Endothelial cell of umbilical vein (primary cell): ENCODE data around the gene PIP5K1C. TPM values are rescaled to one million over a fixed set of nuclear protein-coding genes. Genes with fewer than 3 reads are reported as not detected.

Experiments used
- BruUV-seq: library from RNA; stranded (reverse); fragments of 400-500 nt; replicated peaks from 2 replicates; lab custom pipeline; 2021; lab: Mats Ljungman, UMichigan
- CTCF ChIA-PET: fragments of 300-600, 350-600 bp; sonication (Branson Sonifier 250); formaldehyde crosslinking; loops from one replicate; lab custom pipeline; 2021; ENCODE audit warnings: antibody characterized with exemption, inconsistent platforms; lab: Charles Lee
- POLR2A ChIA-PET: fragments of 300-600, 350-600 bp; sonication (Branson Sonifier 250); formaldehyde crosslinking; loops from one replicate; lab custom pipeline; 2021; ENCODE audit warnings: antibody characterized with exemption, inconsistent platforms; lab: Charles Lee
- DNase-seq: peaks from one replicate; pipeline ENCODE4 v3.0.0-alpha.2; 2011; ENCODE audit warnings: low read depth, low spot score
- FAIRE-seq: peaks from 2 replicates; lab custom pipeline; 2011; peaks lifted over from hg19 to GRCh38; lab: Jason Lieb, UNC
- H2AFZ ChIP-seq: 2 replicates; pipeline ENCODE4 v1.6.0; 2012; ENCODE audit warnings: low read depth, low read length, control low read depth, inconsistent platforms
- H3K27ac ChIP-seq: 2 replicates; pipeline ENCODE4 v1.5.1; 2011; ENCODE audit warnings: low read depth, mild to moderate bottlenecking, control low read depth, low read length, moderate library complexity; ENCODE audit not compliant: insufficient read depth
- H3K27me3 ChIP-seq, 2 experiments: 2 replicates each; pipeline versions ENCODE4 v1.6.0 to v1.6.1; 2011; ENCODE audit warnings: low read length in 2 of 2, mixed read lengths in 1 of 2; ENCODE audit not compliant: control insufficient read depth in 2 of 2, insufficient read depth in 2 of 2
- H3K36me3 ChIP-seq, 2 experiments: 2 replicates in 1 of 2; 3 replicates in 1 of 2; pipeline ENCODE4 v1.5.1; 2011; ENCODE audit warnings: low read length in 2 of 2, mild to moderate bottlenecking in 1 of 2, moderate library complexity in 1 of 2; ENCODE audit not compliant: control insufficient read depth in 2 of 2, insufficient read depth in 2 of 2; ENCODE audit errors: extremely low read depth in 1 of 2
- H3K4me1 ChIP-seq: 3 replicates; pipeline ENCODE4 v1.5.1; 2011; ENCODE audit warnings: mild to moderate bottlenecking, low read length; ENCODE audit not compliant: control insufficient read depth, insufficient read depth; ENCODE audit errors: extremely low read depth
- H3K4me2 ChIP-seq: 2 replicates; pipeline ENCODE4 v1.6.1; 2011; ENCODE audit warnings: low read length, control low read depth, mixed read lengths; ENCODE audit not compliant: insufficient read depth
- H3K4me3 ChIP-seq, 3 experiments: fragments of 200-600 bp in 1 of 3; sonication (generic), shearing (Covaris generic) in 1 of 3; replicated peaks in 1 of 3; 2 replicates each; pipeline ENCODE4 v1.5.1; 2011 to 2016; ENCODE audit warnings: control low read depth in 3 of 3, low read length in 3 of 3, mild to moderate bottlenecking in 2 of 3, inconsistent platforms in 1 of 3, low read depth in 1 of 3, moderate library complexity in 1 of 3; ENCODE audit not compliant: insufficient read depth in 1 of 3
- H3K79me2 ChIP-seq: 2 replicates; pipeline ENCODE4 v1.6.0; 2012; ENCODE audit warnings: low read length, inconsistent platforms; ENCODE audit not compliant: control insufficient read depth, insufficient read depth
- H3K9ac ChIP-seq: replicated peaks from 2 replicates; pipeline ENCODE3; 2011; ENCODE audit warnings: low read length, control low read depth; ENCODE audit not compliant: insufficient read depth; ENCODE audit errors: extremely low read depth
- H3K9me1 ChIP-seq: replicated peaks from 3 replicates; pipeline ENCODE4 v1.6.0; 2011; ENCODE audit warnings: mild to moderate bottlenecking, low read length; ENCODE audit not compliant: control insufficient read depth, insufficient read depth; ENCODE audit errors: extremely low read depth
- H3K9me3 ChIP-seq: replicated peaks from 2 replicates; pipeline ENCODE4 v1.5.1; 2012; ENCODE audit warnings: low read length, inconsistent platforms; ENCODE audit not compliant: control insufficient read depth, insufficient read depth
- H4K20me1 ChIP-seq: replicated peaks from 2 replicates; pipeline ENCODE3; 2011; ENCODE audit warnings: mild to moderate bottlenecking, low read length; ENCODE audit not compliant: control insufficient read depth, insufficient read depth; ENCODE audit errors: extremely low read depth
- EZH2 ChIP-seq: IDR thresholded peaks from 2 replicates; pipeline ENCODE4 v1.6.1; 2012; ENCODE audit warnings: borderline replicate concordance, low read depth, mild to moderate bottlenecking, moderate library complexity, low read length, inconsistent platforms; ENCODE audit not compliant: severe bottlenecking
- FOS ChIP-seq: IDR thresholded peaks from 2 replicates; pipeline ENCODE4 v1.6.1; 2011; ENCODE audit warnings: mild to moderate bottlenecking, low read length, moderate library complexity, borderline replicate concordance; ENCODE audit not compliant: insufficient read depth
- GATA2 ChIP-seq: IDR thresholded peaks from 2 replicates; pipeline ENCODE4 v1.7.0; 2011; ENCODE audit warnings: low read depth, mild to moderate bottlenecking, moderate library complexity, mixed read lengths, low read length; ENCODE audit not compliant: insufficient read length, insufficient read depth
- JUN ChIP-seq: IDR thresholded peaks from 2 replicates; pipeline ENCODE4 v1.6.1; 2011; ENCODE audit warnings: borderline replicate concordance, low read depth; ENCODE audit not compliant: insufficient read length, insufficient read depth
- MYC ChIP-seq: IDR thresholded peaks from one replicate; pipeline ENCODE4 v1.6.1; 2011; ENCODE audit warnings: mild to moderate bottlenecking, low read depth, low read length
- POLR2A ChIP-seq: IDR thresholded peaks from 2 replicates; pipeline ENCODE4 v1.6.1; 2012; ENCODE audit warnings: low read depth, mild to moderate bottlenecking, control low read depth, low read length
- POLR2AphosphoS5 ChIP-seq: IDR thresholded peaks from 2 replicates; pipeline ENCODE4 v1.6.1; 2012; ENCODE audit warnings: low read depth, mild to moderate bottlenecking, control low read depth, low read length, moderate library complexity; ENCODE audit not compliant: insufficient read depth
- dilution Hi-C: fragments of 300-500 bp; cut with MboI; formaldehyde crosslinking; loops from one replicate; pipeline ENCODE4 v1.15.0; 2019; ENCODE audit warnings: low sequenced_read_pairs; ENCODE audit not compliant: extremely low pct_ligation_motif_present
- intact Hi-C: fragments of 100-400 bp; cut with micrococcal nuclease; formaldehyde crosslinking; loops from one replicate; pipeline ENCODE4 v1.10.0; 2022
- polyA plus RNA-seq, 4 experiments: library from polyadenylated mRNA; depleted of rRNA in 3 of 4; stranded (reverse) in 3 of 4; unstranded in 1 of 4; fragments of >200 nt; gene quantifications; 2 replicates each; pipeline versions ENCODE4 v1.2.1 to v1.2.3, GENCODE V29; 2011 to 2012; ENCODE audit warnings: missing spikeins in 1 of 4
- total RNA-seq: library from RNA; stranded (reverse); gene quantifications from 2 replicates; pipeline ENCODE4 v1.2.3, GENCODE V29; 2021
- TF ChIP-seq, protein P1 (sequence below), 2 donors: IDR thresholded peaks; 1 replicate in 1 of 2; 2 replicates in 1 of 2; pipeline ENCODE4 v1.5.1; 2011; ENCODE audit warnings: low read length in 2 of 2, mild to moderate bottlenecking in 2 of 2, moderate library complexity in 2 of 2, control low read depth in 1 of 2, inconsistent platforms in 1 of 2, low read depth in 1 of 2; ENCODE audit not compliant: insufficient read depth in 1 of 2; ENCODE audit errors: extremely low read depth in 1 of 2
- TF ChIP-seq, protein P2 (sequence below): IDR thresholded peaks from 2 replicates; pipeline ENCODE4 v1.6.1; 2011; ENCODE audit not compliant: insufficient read depth, insufficient read length

Gene PIP5K1C
- total and polyA plus RNA-seq, 2 donors (not counting 3 experiments of a cell fraction or from before 2014, with no cell fraction given) = 31.6 to 79.5 TPM

DNA sequence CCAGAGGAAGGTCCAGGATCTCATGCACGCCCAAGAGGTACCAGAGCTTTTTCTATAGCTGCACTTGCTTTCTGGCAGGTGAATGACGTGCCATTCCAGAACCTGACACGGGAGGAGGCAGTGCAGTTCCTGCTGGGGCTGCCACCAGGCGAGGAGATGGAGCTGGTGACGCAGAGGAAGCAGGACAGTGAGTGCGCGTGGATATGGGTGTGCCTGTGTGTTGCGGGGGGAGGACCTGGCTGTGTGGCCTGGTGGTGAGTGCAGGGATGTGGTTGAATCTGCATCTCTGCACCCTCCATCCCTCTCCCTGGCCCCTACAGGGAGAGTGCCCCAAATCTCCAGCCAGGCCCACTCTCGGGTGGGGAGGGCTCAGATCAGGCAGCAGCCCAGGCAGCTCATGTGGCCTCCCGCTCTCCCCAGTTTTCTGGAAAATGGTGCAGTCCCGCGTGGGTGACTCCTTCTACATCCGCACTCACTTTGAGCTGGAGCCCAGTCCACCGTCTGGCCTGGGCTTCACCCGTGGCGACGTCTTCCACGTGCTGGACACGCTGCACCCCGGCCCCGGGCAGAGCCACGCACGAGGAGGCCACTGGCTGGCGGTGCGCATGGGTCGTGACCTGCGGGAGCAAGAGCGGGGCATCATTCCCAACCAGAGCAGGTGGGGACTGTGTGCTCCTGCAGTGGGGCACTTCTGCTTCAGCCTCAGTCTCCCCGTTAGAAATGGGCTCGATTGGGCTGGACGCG lies 38.4 kb upstream of the PIP5K1C start:
- no peak overlapping the region for H2AFZ ChIP-seq
- no peak overlapping the region for H3K4me2 ChIP-seq
- POLR2A ChIA-PET = no interaction called here
- FAIRE-seq = no peak
- no peaks in the 10 kb centered on the region for H3K79me2 ChIP-seq
- H3K27me3 ChIP-seq = no peaks in the 10 kb centered on the region
- dilution Hi-C loops (no loop called here), intact Hi-C loops (no loop called here)
- CTCF ChIA-PET = interaction anchor here (0.7 kb wide), 1 partner anchor 84 kb away, joined by 3 read pairs; no protein-coding TSS in a partner anchor
- H3K9me3 ChIP-seq = no peaks in the 10 kb centered on the region
- H3K36me3 ChIP-seq = no peaks in the 10 kb centered on the region
- no peaks in the 10 kb centered on the region for H4K20me1 ChIP-seq
- no peak for DNase-seq
- TF ChIP-seq POLR2A = no peak
- TF ChIP-seq GATA2 = no peak
- TF ChIP-seq MYC = no peak
- no peak for TF ChIP-seq POLR2AphosphoS5
- TF ChIP-seq, protein P1, sequence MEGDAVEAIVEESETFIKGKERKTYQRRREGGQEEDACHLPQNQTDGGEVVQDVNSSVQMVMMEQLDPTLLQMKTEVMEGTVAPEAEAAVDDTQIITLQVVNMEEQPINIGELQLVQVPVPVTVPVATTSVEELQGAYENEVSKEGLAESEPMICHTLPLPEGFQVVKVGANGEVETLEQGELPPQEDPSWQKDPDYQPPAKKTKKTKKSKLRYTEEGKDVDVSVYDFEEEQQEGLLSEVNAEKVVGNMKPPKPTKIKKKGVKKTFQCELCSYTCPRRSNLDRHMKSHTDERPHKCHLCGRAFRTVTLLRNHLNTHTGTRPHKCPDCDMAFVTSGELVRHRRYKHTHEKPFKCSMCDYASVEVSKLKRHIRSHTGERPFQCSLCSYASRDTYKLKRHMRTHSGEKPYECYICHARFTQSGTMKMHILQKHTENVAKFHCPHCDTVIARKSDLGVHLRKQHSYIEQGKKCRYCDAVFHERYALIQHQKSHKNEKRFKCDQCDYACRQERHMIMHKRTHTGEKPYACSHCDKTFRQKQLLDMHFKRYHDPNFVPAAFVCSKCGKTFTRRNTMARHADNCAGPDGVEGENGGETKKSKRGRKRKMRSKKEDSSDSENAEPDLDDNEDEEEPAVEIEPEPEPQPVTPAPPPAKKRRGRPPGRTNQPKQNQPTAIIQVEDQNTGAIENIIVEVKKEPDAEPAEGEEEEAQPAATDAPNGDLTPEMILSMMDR (IDR thresholded peaks at IDR 0.05; ENCODE audit: extremely low read depth in 1 of 2, insufficient read depth in 1 of 2, low read depth in 1 of 2, low read length in 2 of 2) = no peak
- TF ChIP-seq, protein P2, sequence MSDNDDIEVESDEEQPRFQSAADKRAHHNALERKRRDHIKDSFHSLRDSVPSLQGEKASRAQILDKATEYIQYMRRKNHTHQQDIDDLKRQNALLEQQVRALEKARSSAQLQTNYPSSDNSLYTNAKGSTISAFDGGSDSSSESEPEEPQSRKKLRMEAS = no peak
- TF ChIP-seq EZH2 = no peak
- no peak for TF ChIP-seq FOS
- no peak for TF ChIP-seq JUN
- H3K9me1 ChIP-seq = no peaks in the 10 kb centered on the region
- no peak overlapping the region for H3K4me3 ChIP-seq
- H3K9ac ChIP-seq = no peak overlapping the region
- no TSS peak for BruUV-seq
- no peaks in the 10 kb centered on the region for H3K4me1 ChIP-seq
- H3K27ac ChIP-seq = no peak overlapping the region
